SK-N-SH (cell line): ENCODE measurements around the gene LSP1. TPM values are rescaled to one million over a fixed set of nuclear protein-coding genes. Genes with fewer than 3 reads are reported as not detected.

Experiments
- CTCF ChIA-PET: fragments of 300-600, 350-600 bp; formaldehyde crosslinking; extraction: SDS; loops from one replicate; lab custom pipeline; 2021; lab: Yijun Ruan, JAX
- POLR2A ChIA-PET: fragments of 350-600 bp; sonication (Branson Sonifier 250); formaldehyde crosslinking; extraction: SDS; loops from one replicate; lab custom pipeline; 2020; ENCODE audit warnings: antibody characterized with exemption, inconsistent platforms; lab: Yijun Ruan, JAX
- DNase-seq: peaks from one replicate; pipeline ENCODE4 v3.0.0; 2012
- H2AFZ ChIP-seq: fragments of 200-600 bp; sonication (generic); 2 replicates; pipeline ENCODE4 v1.8.1; 2016; ENCODE audit warnings: antibody characterized with exemption, mild to moderate bottlenecking, low read depth
- H3F3A ChIP-seq: fragments of 200-600 bp; sonication (generic); replicated peaks from 2 replicates; pipeline ENCODE3; 2016; ENCODE audit warnings: antibody characterized with exemption, mild to moderate bottlenecking; ENCODE audit not compliant: insufficient read depth
- H3K27ac ChIP-seq, 2 experiments: fragments of 200-500 bp in 1 of 2; fragments of 200-600 bp in 1 of 2; sonication (Bioruptor generic) in 1 of 2; sonication (generic), shearing (Covaris generic) in 1 of 2; 2 replicates each; pipeline versions ENCODE4 v1.5.1 to v1.6.1; 2014 to 2016; ENCODE audit warnings: low read depth in 2 of 2, inconsistent platforms in 1 of 2, low read length in 1 of 2, mild to moderate bottlenecking in 1 of 2, mixed read lengths in 1 of 2
- H3K27me3 ChIP-seq: fragments of 200-600 bp; sonication (generic), shearing (Covaris generic); 2 replicates; pipeline ENCODE4 v1.6.1; 2016; ENCODE audit warnings: mixed run types; ENCODE audit not compliant: insufficient read depth
- H3K36me3 ChIP-seq, 2 experiments: fragments of 200-500 bp in 1 of 2; fragments of 200-600 bp in 1 of 2; sonication (Bioruptor generic) in 1 of 2; sonication (generic) in 1 of 2; replicated peaks in 1 of 2; 2 replicates each; pipeline versions ENCODE3 to v1.5.1; 2014 to 2016; ENCODE audit warnings: low read length in 1 of 2, mild to moderate bottlenecking in 1 of 2; ENCODE audit not compliant: insufficient read depth in 2 of 2, control insufficient read depth in 1 of 2
- H3K4me1 ChIP-seq, 2 experiments: fragments of 200-500 bp in 1 of 2; fragments of 200-600 bp in 1 of 2; sonication (Bioruptor generic) in 1 of 2; sonication (generic), shearing (Covaris generic) in 1 of 2; 2 replicates each; pipeline versions ENCODE4 v1.5.1 to v1.6.1; 2014 to 2016; ENCODE audit warnings: low read depth in 1 of 2, low read length in 1 of 2, mixed run types in 1 of 2; ENCODE audit not compliant: insufficient read depth in 2 of 2, control insufficient read depth in 1 of 2
- H3K4me2 ChIP-seq: fragments of 200-600 bp; sonication (generic), shearing (Covaris generic); 2 replicates; pipeline ENCODE4 v1.6.1; 2017; ENCODE audit warnings: mixed run types
- H3K4me3 ChIP-seq, 2 experiments: fragments of 200-500 bp in 1 of 2; fragments of 200-600 bp in 1 of 2; sonication (Bioruptor generic) in 1 of 2; sonication (generic), shearing (Covaris generic) in 1 of 2; 2 replicates each; pipeline versions ENCODE4 v1.5.1 to v1.8.1; 2014 to 2016; ENCODE audit warnings: low read depth in 2 of 2, inconsistent platforms in 1 of 2, low read length in 1 of 2, mild to moderate bottlenecking in 1 of 2, mixed read lengths in 1 of 2, moderate library complexity in 1 of 2
- H3K79me2 ChIP-seq: fragments of 200-600 bp; sonication (generic); 2 replicates; pipeline ENCODE4 v1.8.1; 2017; ENCODE audit warnings: mild to moderate bottlenecking; ENCODE audit not compliant: insufficient read depth
- H3K9ac ChIP-seq: fragments of 200-600 bp; sonication (generic); 2 replicates; pipeline ENCODE4 v1.6.1; 2017; ENCODE audit warnings: mixed run types
- H3K9me2 ChIP-seq: fragments of 200-600 bp; sonication (generic); 2 replicates; pipeline ENCODE4 v1.6.1; 2017; ENCODE audit warnings: mixed run types
- H3K9me3 ChIP-seq: fragments of 200-600 bp; sonication (generic); 2 replicates; pipeline ENCODE4 v1.6.1; 2017; ENCODE audit warnings: mixed run types, mild to moderate bottlenecking, moderate library complexity
- H4K20me1 ChIP-seq: fragments of 200-600 bp; sonication (generic); 2 replicates; pipeline ENCODE4 v1.6.1; 2017; ENCODE audit warnings: mild to moderate bottlenecking, mixed run types; ENCODE audit not compliant: insufficient read depth
- CHD2 ChIP-seq: fragments of 150-350 bp; IDR thresholded peaks from 2 replicates; pipeline ENCODE4 v1.6.1; 2018; ENCODE audit warnings: low read length; ENCODE audit not compliant: partially characterized antibody
- CTCF ChIP-seq: fragments of 200-600 bp; sonication (generic); IDR thresholded peaks from 2 replicates; pipeline ENCODE4 v1.6.1; 2017; ENCODE audit warnings: antibody characterized with exemption, mild to moderate bottlenecking, moderate library complexity
- EZH2phosphoT487 ChIP-seq: fragments of 200-600 bp; sonication (generic); IDR thresholded peaks from 2 replicates; pipeline ENCODE4 v1.6.1; 2017; ENCODE audit warnings: low read depth, mixed run types, mild to moderate bottlenecking, antibody characterized with exemption, moderate library complexity, borderline replicate concordance
- FOSL2 ChIP-seq: IDR thresholded peaks from 2 replicates; pipeline ENCODE4 v1.4.0; 2012; ENCODE audit warnings: low read depth, mild to moderate bottlenecking, moderate library complexity, borderline replicate concordance
- FOXM1 ChIP-seq: IDR thresholded peaks from 2 replicates; pipeline ENCODE4 v1.4.0; 2012; ENCODE audit warnings: low read depth, mild to moderate bottlenecking
- JUND ChIP-seq: IDR thresholded peaks from 2 replicates; pipeline ENCODE4 v1.4.0; 2012
- MAX ChIP-seq: IDR thresholded peaks from 2 replicates; pipeline ENCODE4 v1.4.0; 2012; ENCODE audit warnings: low read depth
- RAD21 ChIP-seq: IDR thresholded peaks from 2 replicates; pipeline ENCODE4 v1.6.1; 2012; ENCODE audit warnings: mild to moderate bottlenecking, low read length
- RXRA ChIP-seq: IDR thresholded peaks from 2 replicates; pipeline ENCODE4 v1.4.0; 2012; ENCODE audit warnings: low read depth, mild to moderate bottlenecking, borderline replicate concordance
- TCF12 ChIP-seq: IDR thresholded peaks from 2 replicates; pipeline ENCODE4 v1.4.0; 2012
- TEAD4 ChIP-seq: IDR thresholded peaks from 2 replicates; pipeline ENCODE4 v1.4.0; 2012; ENCODE audit warnings: mild to moderate bottlenecking, borderline replicate concordance; ENCODE audit not compliant: insufficient read depth
- USF1 ChIP-seq: IDR thresholded peaks from 2 replicates; pipeline ENCODE4 v1.4.0; 2012; ENCODE audit warnings: low read depth, borderline replicate concordance
- USF2 ChIP-seq: fragments of 150-350 bp; IDR thresholded peaks from 2 replicates; pipeline ENCODE4 v1.6.1; 2017; ENCODE audit warnings: antibody characterized with exemption, low read length, low read depth, borderline replicate concordance
- ZBTB33 ChIP-seq: IDR thresholded peaks from 2 replicates; pipeline ENCODE4 v1.4.0; 2012; ENCODE audit warnings: low read depth, borderline replicate concordance
- WGBS: methylation state at CpG from one replicate; pipeline ENCODE4 v1.1.6; 2017; ENCODE audit warnings: low lambda C conversion rate; 5-methylcytosine and 5-hydroxymethylcytosine counted together
- polyA plus RNA-seq, 3 experiments: library from polyadenylated mRNA; depleted of rRNA; stranded (reverse); fragments of >200 nt; gene quantifications; 2 replicates each; pipeline ENCODE4 v1.2.3, GENCODE V29; 2012

The LSP1 gene
- polyA plus RNA-seq, 1 of the 3 experiments (the other 2 are of a cell fraction): 0.38 TPM

- Histone ChIP-seq H3K79me2 (no peaks in the 10 kb centered on the region), H3K9me3 (no peaks in the 10 kb centered on the region), H4K20me1 (no peaks in the 10 kb centered on the region), H3K9me2 (no peaks in the 10 kb centered on the region), H3K36me3 (no peaks in the 10 kb centered on the region), H3K4me1 (peaks cover 12% of the 10 kb centered on the region in 2 experiments; a peak in 3 of 4 replicates), H3K4me2 (no peak overlapping the region), H3K9ac (no peak overlapping the region), H2AFZ (no peak overlapping the region), H3K4me3 (no peak overlapping the region), H3K27ac (no peak overlapping the region), H3F3A (no peaks in the 10 kb centered on the region), H3K27me3 (no peaks in the 10 kb centered on the region)
- TF ChIP-seq RAD21 (no peak), CTCF (no peak), RXRA (no peak), CHD2 (no peak), JUND (no peak), USF1 (no peak), TEAD4 (no peak), ZBTB33 (no peak), TCF12 (no peak), USF2 (no peak), EZH2phosphoT487 (no peak), FOSL2 (no peak), MAX (no peak), FOXM1 (no peak)
- POLR2A ChIA-PET: no interaction called here
- DNase-seq: no peak
- CTCF ChIA-PET: interaction anchor here (0.8 kb wide), 2 partner anchors 23 to 26 kb away, joined by 3 read pairs; no protein-coding TSS in a partner anchor
- WGBS: 60% methylated on average over 3 of the region's 4 CpGs
Measured at GRCh38 chr11:1859004-1859403, 6.1 kb downstream of the LSP1 start.
